Neural crest cell (in vitro differentiated cells): ENCODE measurements around the gene CCDC39. TPM values are rescaled to one million over a fixed set of nuclear protein-coding genes. Genes with fewer than 3 reads are reported as not detected.

Experiments
- DNase-seq: peaks from one replicate; pipeline ENCODE4 v3.0.0; 2021; ENCODE audit warnings: low read depth, mixed read lengths, low spot score
- H3K27ac Mint-ChIP-seq: one replicate; pipeline ENCODE4 v1.8.0; 2021; ENCODE audit warnings: mild to moderate bottlenecking, mixed read lengths; ENCODE audit not compliant: unreplicated experiment
- H3K27me3 Mint-ChIP-seq: 2 replicates; pipeline ENCODE4 v1.8.0; 2021; ENCODE audit warnings: low read depth, mild to moderate bottlenecking, mixed read lengths
- H3K36me3 Mint-ChIP-seq: 2 replicates; pipeline ENCODE4 v1.8.0; 2021; ENCODE audit warnings: low read depth, mild to moderate bottlenecking, mixed read lengths
- H3K4me1 Mint-ChIP-seq: 2 replicates; pipeline ENCODE4 v1.8.0; 2021; ENCODE audit warnings: mixed read lengths
- H3K4me3 Mint-ChIP-seq: one replicate; pipeline ENCODE4 v1.8.0; 2021; ENCODE audit warnings: mild to moderate bottlenecking, mixed read lengths
- H3K9me3 Mint-ChIP-seq: 2 replicates; pipeline ENCODE4 v1.8.0; 2021; ENCODE audit warnings: mixed read lengths
- CTCF ChIP-seq: fragments of 200-600 bp; sonication (generic); conservative IDR thresholded peaks from 2 replicates; pipeline ENCODE4 v1.5.0; 2021; ENCODE audit warnings: antibody characterized with exemption, mild to moderate bottlenecking
- total RNA-seq: library from RNA; stranded (reverse); gene quantifications from 2 replicates; pipeline ENCODE4 v1.2.1, GENCODE V29; 2021

The CCDC39 gene
- total RNA-seq, 1 donor from 2014 or later: 0.07 TPM

GRCh38 chr3:180612364-180612763 lies 66.9 kb downstream of the CCDC39 start:
- no peak overlapping the region for H3K4me3 Mint-ChIP-seq
- TF ChIP-seq CTCF: no peak
- no peaks in the 10 kb centered on the region for H3K27me3 Mint-ChIP-seq
- no peak overlapping the region for H3K27ac Mint-ChIP-seq
- no peaks in the 10 kb centered on the region for H3K4me1 Mint-ChIP-seq
- DNase-seq: no peak
- peaks cover 13% of the 10 kb centered on the region for H3K36me3 Mint-ChIP-seq
- no peaks in the 10 kb centered on the region for H3K9me3 Mint-ChIP-seq

GRCh38 chr3:180611006-180611405 lies 68.3 kb downstream of the CCDC39 start:
- no peak overlapping the region for H3K27ac Mint-ChIP-seq
- H3K27me3 Mint-ChIP-seq: no peaks in the 10 kb centered on the region
- no peak overlapping the region for H3K4me3 Mint-ChIP-seq
- no peaks in the 10 kb centered on the region for H3K4me1 Mint-ChIP-seq
- TF ChIP-seq CTCF: no peak
- no peaks in the 10 kb centered on the region for H3K9me3 Mint-ChIP-seq
- DNase-seq: no peak
- peaks cover 12% of the 10 kb centered on the region for H3K36me3 Mint-ChIP-seq

- Mint-ChIP-seq H3K4me1 (peaks cover 22% of the 10 kb centered on the region), H3K27ac (peak within 1 kb of the TSS; percentile 86), H3K9me3 (peaks cover 6% of the 10 kb centered on the region), H3K36me3 (peaks cover 4% of the 10 kb centered on the region), H3K27me3 (peaks cover 35% of the 10 kb centered on the region), H3K4me3 (peak within 1 kb of the TSS; percentile 95)
- no peak for TF ChIP-seq CTCF
- peak; percentile 80 for DNase-seq
These were observed 77.3 kb downstream of the CCDC39 start, which contains the start of gene TTC14 for GRCh38 chr3:180601688-180602666. Gene TTC14 (plus strand): TSS chr3:180602163. CDS start chr3:180602262, 99 bp downstream.

GRCh38 chr3:180600473-180600872 lies 78.8 kb downstream of the CCDC39 start:
- peaks cover 6% of the 10 kb centered on the region for H3K9me3 Mint-ChIP-seq
- H3K4me1 Mint-ChIP-seq: peaks cover 22% of the 10 kb centered on the region
- peak overlapping the region; percentile 95 for H3K4me3 Mint-ChIP-seq
- TF ChIP-seq CTCF: no peak
- peaks cover 44% of the 10 kb centered on the region for H3K27me3 Mint-ChIP-seq
- DNase-seq: no peak
- H3K36me3 Mint-ChIP-seq: peaks cover 4% of the 10 kb centered on the region
- H3K27ac Mint-ChIP-seq: no peak overlapping the region

- Mint-ChIP-seq H3K27me3 (peaks cover 42% of the 10 kb centered on the region), H3K4me1 (no peaks in the 10 kb centered on the region)
These were observed 83.7 kb downstream of the CCDC39 start for GRCh38 chr3:180595559-180595935.

More at GRCh38 chr3:180595559-180595935, 83.7 kb downstream of the CCDC39 start:
- peaks cover 3% of the 10 kb centered on the region for H3K9me3 Mint-ChIP-seq
- no peak overlapping the region for H3K27ac Mint-ChIP-seq
- TF ChIP-seq CTCF: no peak
- DNase-seq: no peak
- H3K4me3 Mint-ChIP-seq: no peak overlapping the region
- H3K36me3 Mint-ChIP-seq: no peaks in the 10 kb centered on the region
